ENCODE measurements around the gene MYL7.

DNA sequence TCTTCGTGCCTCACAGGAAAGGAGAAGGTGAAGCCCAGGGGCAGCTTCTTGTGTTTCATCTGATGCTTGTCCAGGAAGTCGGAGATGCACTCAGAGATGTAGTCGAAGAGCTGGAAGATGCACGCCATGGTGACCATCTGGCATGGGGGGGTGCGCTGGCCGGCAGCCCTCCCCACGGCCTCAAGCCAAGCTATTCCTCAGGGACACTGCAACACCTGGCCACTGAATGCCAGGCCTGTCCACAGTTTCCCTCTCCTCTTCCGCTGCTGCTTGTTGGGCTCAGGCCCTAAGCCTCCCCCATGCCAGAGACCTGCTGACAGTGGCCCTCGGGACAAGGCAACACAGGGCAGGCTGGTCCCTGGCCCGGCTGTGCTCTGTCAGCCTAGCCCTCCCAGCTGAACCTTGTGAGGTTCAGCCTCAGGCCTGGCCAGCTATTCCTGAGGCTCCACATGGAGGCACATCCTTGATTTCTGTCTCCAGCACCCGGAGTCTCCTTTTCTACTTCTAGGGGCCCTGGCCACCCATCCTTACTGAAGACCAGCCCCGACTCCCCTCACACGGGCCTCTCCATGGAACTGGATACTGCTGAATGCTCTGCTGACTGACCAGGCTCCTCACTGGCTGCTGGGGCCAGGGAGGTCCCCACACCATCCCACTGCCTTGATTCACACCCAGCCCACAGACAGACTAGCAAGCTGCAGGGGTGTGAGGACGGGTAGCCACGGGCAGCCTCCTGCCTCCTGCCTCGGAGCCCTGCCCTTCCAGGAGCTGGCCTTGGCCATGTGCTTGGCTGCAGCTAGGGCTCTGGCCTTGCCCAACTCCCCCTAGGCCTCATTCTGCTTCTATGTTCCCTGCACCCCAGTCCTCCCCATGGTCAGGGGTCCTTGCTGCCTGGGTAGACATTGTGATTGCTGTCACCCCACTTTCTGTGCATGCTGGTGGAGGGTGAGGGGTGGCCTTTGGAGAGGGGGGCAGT lies 10.1 kb upstream of the MYL7 start:
- TF ChIP-seq, protein P1, sequence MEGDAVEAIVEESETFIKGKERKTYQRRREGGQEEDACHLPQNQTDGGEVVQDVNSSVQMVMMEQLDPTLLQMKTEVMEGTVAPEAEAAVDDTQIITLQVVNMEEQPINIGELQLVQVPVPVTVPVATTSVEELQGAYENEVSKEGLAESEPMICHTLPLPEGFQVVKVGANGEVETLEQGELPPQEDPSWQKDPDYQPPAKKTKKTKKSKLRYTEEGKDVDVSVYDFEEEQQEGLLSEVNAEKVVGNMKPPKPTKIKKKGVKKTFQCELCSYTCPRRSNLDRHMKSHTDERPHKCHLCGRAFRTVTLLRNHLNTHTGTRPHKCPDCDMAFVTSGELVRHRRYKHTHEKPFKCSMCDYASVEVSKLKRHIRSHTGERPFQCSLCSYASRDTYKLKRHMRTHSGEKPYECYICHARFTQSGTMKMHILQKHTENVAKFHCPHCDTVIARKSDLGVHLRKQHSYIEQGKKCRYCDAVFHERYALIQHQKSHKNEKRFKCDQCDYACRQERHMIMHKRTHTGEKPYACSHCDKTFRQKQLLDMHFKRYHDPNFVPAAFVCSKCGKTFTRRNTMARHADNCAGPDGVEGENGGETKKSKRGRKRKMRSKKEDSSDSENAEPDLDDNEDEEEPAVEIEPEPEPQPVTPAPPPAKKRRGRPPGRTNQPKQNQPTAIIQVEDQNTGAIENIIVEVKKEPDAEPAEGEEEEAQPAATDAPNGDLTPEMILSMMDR (IDR thresholded peaks at IDR 0.05; ENCODE audit: low read length), result no peak
- TF ChIP-seq EZH2 (IDR thresholded peaks at IDR 0.05; ENCODE audit: borderline replicate concordance, low read length), result no peak

Data from OCI-LY1 (cell line).